ENCODE measurements around the gene GALNTL6. TPM values are rescaled to one million over a fixed set of nuclear protein-coding genes. Genes with fewer than 3 reads are reported as not detected.

Gene GALNTL6
- total and polyA plus RNA-seq, 2 experiments from 2014 or later: not detected

- Histone ChIP-seq H3K9me3 (ENCODE audit: low read depth) (no peaks in the 10 kb centered on the region), H3K36me3 (no peaks in the 10 kb centered on the region), H3K4me3 (no peak overlapping the region), H3K27me3 (no peaks in the 10 kb centered on the region), H3K4me1 (ENCODE audit: low read depth) (no peaks in the 10 kb centered on the region), H3K27ac (no peak overlapping the region)
- DNase-seq (ENCODE audit: low read depth in 1 of 2, low spot score in 1 of 2): no peak
- no peak for TF ChIP-seq CTCF (IDR thresholded peaks at IDR 0.05; ENCODE audit: low read depth, low read length)
Observed at GRCh38 chr4:172762895-172763294, 949.7 kb downstream of the GALNTL6 start.

- no peaks in the 10 kb centered on the region for H3K27me3 ChIP-seq
- H3K4me3 ChIP-seq: no peak overlapping the region
- no peaks in the 10 kb centered on the region for H3K9me3 ChIP-seq (ENCODE audit: low read depth)
- TF ChIP-seq CTCF (IDR thresholded peaks at IDR 0.05; ENCODE audit: low read depth, low read length): no peak
- H3K36me3 ChIP-seq: no peaks in the 10 kb centered on the region
- no peak for DNase-seq (ENCODE audit: low read depth in 1 of 2, low spot score in 1 of 2)
- no peak overlapping the region for H3K27ac ChIP-seq
- no peaks in the 10 kb centered on the region for H3K4me1 ChIP-seq (ENCODE audit: low read depth)
Observed at GRCh38 chr4:172770787-172771186, 957.6 kb downstream of the GALNTL6 start.

GRCh38 chr4:172772781-172773180 is 959.6 kb downstream of the GALNTL6 start:
- TF ChIP-seq CTCF (IDR thresholded peaks at IDR 0.05; ENCODE audit: low read depth, low read length): no peak
- H3K9me3 ChIP-seq (ENCODE audit: low read depth): no peaks in the 10 kb centered on the region
- no peak for DNase-seq (ENCODE audit: low read depth in 1 of 2, low spot score in 1 of 2)
- no peaks in the 10 kb centered on the region for H3K4me1 ChIP-seq (ENCODE audit: low read depth)
- H3K36me3 ChIP-seq: no peaks in the 10 kb centered on the region
- no peaks in the 10 kb centered on the region for H3K27me3 ChIP-seq
- H3K4me3 ChIP-seq: no peak overlapping the region
- H3K27ac ChIP-seq: no peak overlapping the region

GRCh38 chr4:172776203-172776861 is 963.1 kb downstream of the GALNTL6 start:
- Histone ChIP-seq H3K27me3 (no peaks in the 10 kb centered on the region), H3K36me3 (no peaks in the 10 kb centered on the region), H3K9me3 (ENCODE audit: low read depth) (no peaks in the 10 kb centered on the region), H3K4me1 (ENCODE audit: low read depth) (no peaks in the 10 kb centered on the region), H3K4me3 (no peak overlapping the region), H3K27ac (no peak overlapping the region)
- no peak for TF ChIP-seq CTCF (IDR thresholded peaks at IDR 0.05; ENCODE audit: low read depth, low read length)
- no peak for DNase-seq (ENCODE audit: low read depth in 1 of 2, low spot score in 1 of 2)

GRCh38 chr4:172777729-172778431 is 964.7 kb downstream of the GALNTL6 start:
- Histone ChIP-seq H3K9me3 (ENCODE audit: low read depth) (no peaks in the 10 kb centered on the region), H3K4me3 (no peak overlapping the region), H3K36me3 (no peaks in the 10 kb centered on the region), H3K27me3 (no peaks in the 10 kb centered on the region), H3K4me1 (ENCODE audit: low read depth) (no peaks in the 10 kb centered on the region), H3K27ac (no peak overlapping the region)
- DNase-seq (ENCODE audit: low read depth in 1 of 2, low spot score in 1 of 2): no peak
- TF ChIP-seq CTCF (IDR thresholded peaks at IDR 0.05; ENCODE audit: low read depth, low read length): no peak

Measured in cardiac muscle cell (in vitro differentiated cells and primary cell).